ENCODE measurements around the gene ASXL1. TPM values are rescaled to one million over a fixed set of nuclear protein-coding genes. Genes with fewer than 3 reads are reported as not detected.

The ASXL1 gene
- total RNA-seq, 1 donor, result 61.7 TPM

DNA sequence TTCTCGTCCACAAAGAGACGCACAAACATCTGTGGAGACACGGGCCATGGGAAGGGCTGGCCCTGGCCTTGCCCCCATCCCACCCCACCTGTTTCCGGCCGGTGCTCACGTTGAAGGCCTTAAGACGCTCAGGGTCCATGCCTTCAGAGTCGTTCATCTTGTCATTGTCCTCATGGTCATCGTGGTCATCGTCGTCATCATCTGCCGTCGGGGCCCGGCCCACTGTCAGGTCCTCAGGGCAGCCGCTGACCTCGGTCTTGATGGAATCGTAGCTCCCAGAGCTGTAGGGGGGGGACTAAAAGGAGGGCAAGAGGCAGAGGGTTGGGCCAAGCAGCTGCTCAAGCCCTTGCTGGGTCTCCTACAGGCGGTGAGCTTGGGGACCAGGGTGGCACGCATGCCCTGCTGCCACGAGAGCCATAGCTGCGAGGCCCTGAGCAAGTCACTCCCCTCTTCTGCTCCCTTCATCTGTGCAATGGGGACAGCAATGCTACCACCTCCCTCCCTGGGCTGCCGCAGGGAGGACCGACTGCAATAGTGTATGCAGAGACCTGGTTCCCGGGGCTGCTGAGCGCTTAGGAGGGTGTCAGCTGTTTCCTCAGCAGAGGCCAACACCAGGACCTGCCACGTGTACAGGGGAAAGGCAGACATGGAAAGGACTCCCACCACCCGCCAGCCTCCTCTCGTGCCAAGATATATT, 95.5 kb downstream of the ASXL1 start:
- TF ChIP-seq, protein P1, sequence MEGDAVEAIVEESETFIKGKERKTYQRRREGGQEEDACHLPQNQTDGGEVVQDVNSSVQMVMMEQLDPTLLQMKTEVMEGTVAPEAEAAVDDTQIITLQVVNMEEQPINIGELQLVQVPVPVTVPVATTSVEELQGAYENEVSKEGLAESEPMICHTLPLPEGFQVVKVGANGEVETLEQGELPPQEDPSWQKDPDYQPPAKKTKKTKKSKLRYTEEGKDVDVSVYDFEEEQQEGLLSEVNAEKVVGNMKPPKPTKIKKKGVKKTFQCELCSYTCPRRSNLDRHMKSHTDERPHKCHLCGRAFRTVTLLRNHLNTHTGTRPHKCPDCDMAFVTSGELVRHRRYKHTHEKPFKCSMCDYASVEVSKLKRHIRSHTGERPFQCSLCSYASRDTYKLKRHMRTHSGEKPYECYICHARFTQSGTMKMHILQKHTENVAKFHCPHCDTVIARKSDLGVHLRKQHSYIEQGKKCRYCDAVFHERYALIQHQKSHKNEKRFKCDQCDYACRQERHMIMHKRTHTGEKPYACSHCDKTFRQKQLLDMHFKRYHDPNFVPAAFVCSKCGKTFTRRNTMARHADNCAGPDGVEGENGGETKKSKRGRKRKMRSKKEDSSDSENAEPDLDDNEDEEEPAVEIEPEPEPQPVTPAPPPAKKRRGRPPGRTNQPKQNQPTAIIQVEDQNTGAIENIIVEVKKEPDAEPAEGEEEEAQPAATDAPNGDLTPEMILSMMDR (IDR thresholded peaks at IDR 0.05; ENCODE audit: insufficient read depth, low read depth, low read length), result no peak
- no peak overlapping the region for H3K4me3 ChIP-seq (ENCODE audit: low read depth, low read length)
- no peak for DNase-seq (ENCODE audit: low read depth)

DNA sequence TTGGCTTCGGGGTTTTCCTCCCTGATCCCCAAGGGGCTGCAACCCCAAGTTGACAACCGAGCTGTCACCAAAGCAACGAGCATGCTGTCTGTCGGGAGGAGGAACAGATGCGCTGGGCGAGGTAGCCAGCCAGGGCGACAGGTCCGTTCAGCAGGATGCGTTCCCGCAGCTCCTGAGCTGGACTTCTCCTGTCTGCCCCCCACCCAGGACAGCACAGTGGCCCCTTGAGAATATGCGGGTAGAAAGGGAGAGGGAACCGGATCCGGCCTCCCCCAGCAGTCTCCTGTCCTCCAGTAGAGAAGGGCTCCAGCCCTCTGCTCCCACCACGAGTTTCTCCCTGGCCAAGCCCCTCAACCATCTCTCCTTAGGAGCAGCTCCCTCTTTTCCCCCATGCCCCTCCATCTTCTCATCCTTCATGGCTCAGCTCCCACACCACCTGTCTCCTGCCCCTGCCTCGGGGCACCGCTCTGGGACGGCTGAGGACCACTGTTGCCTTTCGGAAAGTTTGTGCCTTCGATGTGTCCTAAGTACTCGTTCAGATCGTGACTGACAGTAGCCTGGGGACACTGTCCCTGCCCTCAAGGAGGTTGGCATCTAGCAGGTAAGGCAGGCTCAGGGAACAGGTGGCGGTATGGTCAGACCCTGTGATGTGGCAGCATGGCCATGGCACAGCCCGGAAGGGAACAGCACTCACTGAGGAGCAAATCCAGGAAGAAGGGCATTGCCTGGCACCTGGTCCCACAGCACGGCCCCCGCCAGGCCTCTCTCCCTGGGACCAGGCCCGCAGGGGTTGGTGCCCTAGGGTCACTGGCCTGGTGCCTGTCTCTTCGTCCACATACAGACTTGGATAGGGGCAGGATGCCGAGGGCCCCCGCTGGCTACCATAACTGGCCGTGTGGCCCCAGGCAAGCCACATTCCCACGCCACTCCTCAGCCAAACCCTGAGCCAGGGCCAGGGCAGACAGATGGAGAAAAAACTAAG, 96.3 kb downstream of the ASXL1 start:
- TF ChIP-seq, protein P1 (IDR thresholded peaks at IDR 0.05; ENCODE audit: insufficient read depth, low read depth, low read length), result no peak
- no peak overlapping the region for H3K4me3 ChIP-seq (ENCODE audit: low read depth, low read length)
- no peak for DNase-seq (ENCODE audit: low read depth)

DNA sequence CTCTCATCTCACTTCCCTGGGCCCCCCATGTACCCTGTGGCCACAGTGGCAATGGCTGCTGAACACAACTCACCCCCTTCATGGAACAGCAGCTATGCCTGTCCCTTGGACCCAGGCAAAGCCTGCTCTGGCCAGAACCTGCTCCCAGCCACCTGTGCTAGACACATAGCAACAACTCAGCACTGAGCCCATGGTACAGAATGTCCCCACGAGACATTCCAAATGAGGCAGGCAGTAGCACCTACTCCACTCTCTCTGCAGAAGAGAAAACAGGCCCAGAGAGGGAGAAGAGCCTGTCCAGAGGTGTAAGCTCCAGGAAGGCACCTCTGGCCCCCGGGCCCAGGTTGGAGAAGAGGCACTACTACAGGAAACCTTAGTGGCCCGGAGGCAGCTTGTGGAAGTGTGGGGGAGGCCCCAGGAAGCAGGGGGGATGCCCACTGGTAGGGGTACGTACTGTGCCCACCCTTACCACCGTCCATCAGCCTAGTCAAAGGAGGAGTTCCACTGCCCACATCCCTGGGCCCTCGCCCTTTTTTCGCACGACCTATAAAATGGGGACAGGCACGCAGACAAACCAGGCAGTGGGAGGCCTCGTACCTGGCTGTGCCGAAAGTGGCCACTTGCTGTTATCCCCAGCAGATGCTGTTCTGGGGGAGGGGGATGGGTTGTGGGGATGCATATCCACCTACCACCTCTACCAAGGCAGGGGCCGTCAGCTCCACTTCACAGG, 97.2 kb downstream of the ASXL1 start:
- no peak for DNase-seq (ENCODE audit: low read depth)
- TF ChIP-seq, protein P1 (IDR thresholded peaks at IDR 0.05; ENCODE audit: insufficient read depth, low read depth, low read length), result no peak
- H3K4me3 ChIP-seq (ENCODE audit: low read depth, low read length), result no peak overlapping the region

DNA sequence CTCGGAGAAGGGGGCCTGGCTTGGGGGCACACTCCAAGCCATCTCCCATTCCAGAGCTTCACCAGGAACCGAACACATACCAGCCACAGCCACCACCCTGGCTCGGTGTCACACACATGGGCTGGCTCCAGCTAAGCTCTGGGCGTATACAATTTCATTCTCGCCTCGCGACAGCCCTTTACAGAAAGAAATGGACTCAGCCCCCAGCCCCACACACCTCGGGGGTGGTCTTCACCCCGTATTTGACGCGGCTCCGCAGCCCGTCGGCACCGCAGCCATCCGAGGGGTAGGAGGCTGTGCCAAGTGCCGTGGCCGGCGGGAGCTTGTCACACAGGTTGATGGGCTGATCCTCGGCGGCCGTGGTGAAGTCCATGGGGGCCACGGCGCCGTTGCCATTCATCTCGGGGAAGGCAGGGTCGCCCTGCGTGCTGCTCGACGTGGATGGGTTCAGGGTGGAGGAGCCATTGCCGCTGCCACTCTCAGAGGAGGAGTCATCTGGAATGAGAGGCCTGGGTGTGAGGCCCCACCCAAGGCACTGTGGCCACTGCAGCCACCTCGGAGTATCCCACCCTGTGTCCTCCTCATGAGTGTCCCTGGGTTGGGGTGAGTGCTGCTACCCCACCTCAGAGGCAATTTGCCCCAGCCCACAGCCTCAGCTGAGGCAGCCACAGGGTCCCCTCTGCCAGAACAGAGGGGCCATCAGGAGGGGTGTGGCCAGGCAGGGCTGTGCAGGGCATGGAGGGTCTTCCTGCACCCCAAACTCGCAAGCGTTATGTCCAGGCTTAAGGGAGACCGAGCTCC, 98.0 kb downstream of the ASXL1 start:
- H3K4me3 ChIP-seq (ENCODE audit: low read depth, low read length), result no peak overlapping the region
- DNase-seq (ENCODE audit: low read depth), result no peak
- TF ChIP-seq, protein P1 (IDR thresholded peaks at IDR 0.05; ENCODE audit: insufficient read depth, low read depth, low read length), result no peak

DNA sequence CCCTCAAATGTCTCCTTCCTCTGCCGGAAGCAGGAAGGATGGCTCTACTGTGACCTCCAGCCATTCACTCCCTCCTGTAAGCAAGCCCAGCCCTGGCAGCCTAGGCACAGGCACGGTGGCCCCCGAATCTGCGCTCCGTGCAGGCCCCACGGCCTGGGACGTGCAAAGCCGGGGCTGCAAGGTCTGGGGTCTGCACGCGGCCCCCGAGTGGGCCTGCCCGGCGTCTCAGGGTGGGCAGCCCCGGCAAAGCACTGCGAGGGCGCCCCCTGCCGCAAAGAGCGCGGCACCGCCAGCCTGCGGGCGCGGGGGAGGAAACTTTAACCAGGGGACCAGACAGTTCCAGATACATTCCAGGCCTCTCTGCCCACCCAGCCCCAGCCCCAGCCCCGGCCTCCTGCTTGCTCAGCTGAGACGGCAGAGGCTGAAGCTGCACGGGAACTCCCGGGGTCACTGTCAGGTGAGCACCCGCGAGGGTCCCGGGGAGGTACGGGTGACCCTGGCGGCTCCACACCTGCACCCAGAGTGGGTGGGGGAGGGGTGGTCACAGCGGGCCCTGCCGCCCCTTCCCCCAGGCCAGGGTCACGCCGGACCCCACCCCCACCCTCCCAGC, 98.8 kb downstream of the ASXL1 start:
- H3K4me3 ChIP-seq (ENCODE audit: low read depth, low read length), result peak overlapping the region; percentile 59
- peak; percentile 69 for DNase-seq (ENCODE audit: low read depth)
- TF ChIP-seq, protein P1 (IDR thresholded peaks at IDR 0.05; ENCODE audit: insufficient read depth, low read depth, low read length), result peak; percentile 77
